HG03378 (cell line): ENCODE measurements around the gene ZNF831.

Experiments used
- ATAC-seq: cut with Tn5 transposase; IDR thresholded peaks from one replicate; pipeline ENCODE4 v1.9.1; 2021; ENCODE audit warnings: mild to moderate bottlenecking, moderate library complexity; ENCODE audit not compliant: unreplicated experiment

The ZNF831 gene

GRCh38 chr20:59246691-59247400 lies 83.2 kb downstream of the ZNF831 start:
- no peak for ATAC-seq

- ATAC-seq = no peak
Measured at GRCh38 chr20:59247731-59248684, 84.4 kb downstream of the ZNF831 start.

DNA sequence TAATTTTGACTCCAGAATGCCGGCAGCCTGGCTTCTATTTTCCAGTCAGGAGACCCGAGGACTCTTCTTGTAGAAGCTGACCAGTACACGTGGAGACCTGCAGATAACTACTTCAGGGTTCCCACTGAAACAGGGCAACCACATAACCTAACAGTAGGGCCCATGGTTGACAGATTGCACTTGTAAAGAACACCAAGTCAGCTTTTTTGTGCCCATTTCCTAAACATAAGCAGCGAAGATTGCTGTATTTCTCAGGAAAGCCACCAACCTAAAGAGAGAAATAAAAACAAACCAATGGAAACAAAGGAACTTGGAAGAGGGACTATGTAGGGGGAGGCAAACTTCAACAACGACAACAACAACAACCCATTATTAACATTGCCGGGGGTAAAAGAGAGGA lies 86.7 kb downstream of the ZNF831 start:
- no peak for ATAC-seq

GRCh38 chr20:59253325-59253724 lies 89.7 kb downstream of the ZNF831 start:
- ATAC-seq = no peak

DNA sequence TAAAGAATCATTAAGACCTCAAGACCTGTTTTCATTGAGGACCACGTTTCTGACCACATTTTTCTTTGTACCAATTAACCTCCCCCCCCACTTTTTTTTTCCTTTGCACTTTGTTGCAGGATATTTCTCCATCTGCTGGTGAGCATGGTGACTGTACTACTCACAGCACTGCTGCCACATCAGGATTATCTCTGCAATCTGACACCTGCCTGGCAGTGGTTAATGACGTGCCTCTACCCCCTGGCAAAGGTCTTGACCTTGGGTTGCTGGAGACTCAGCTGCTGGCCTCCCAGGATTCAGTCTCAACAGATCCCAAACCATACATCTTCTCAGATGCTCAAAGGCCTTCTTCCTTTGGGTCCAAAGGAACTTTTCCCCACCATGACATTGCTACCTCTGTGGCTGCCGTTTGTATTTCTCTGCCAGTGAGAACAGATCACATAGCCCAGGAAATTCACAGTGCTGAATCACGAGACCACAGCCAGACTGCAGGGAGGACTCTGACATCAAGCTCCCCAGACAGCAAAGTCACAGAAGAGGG lies 90.2 kb downstream of the ZNF831 start:
- ATAC-seq = no peak

- no peak for ATAC-seq
Measured at GRCh38 chr20:59255256-59255655, 91.6 kb downstream of the ZNF831 start.

- no peak for ATAC-seq
Measured at GRCh38 chr20:59258221-59258621, 94.6 kb downstream of the ZNF831 start.

DNA sequence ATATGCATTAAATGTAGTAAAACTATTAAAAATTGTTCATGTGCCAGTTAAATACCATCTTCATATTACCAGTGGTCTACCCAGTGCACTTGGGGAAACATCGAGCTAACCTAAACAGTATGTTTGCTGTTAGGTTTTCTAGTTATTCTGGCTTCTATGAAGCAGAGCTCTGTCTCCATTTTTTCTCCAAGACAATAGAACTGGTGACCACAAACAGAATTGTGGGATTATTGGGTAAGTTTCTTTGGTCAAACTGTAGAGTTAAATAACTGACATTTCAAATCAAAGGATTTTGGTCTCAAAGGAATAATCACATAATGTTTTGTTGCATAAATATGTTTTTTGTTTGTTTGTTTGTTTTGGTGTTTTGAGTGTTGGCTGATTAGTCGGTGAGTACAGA lies 96.3 kb downstream of the ZNF831 start:
- no peak for ATAC-seq

GRCh38 chr20:59265298-59265697 lies 101.7 kb downstream of the ZNF831 start:
- no peak for ATAC-seq

GRCh38 chr20:59268870-59269269 lies 105.2 kb downstream of the ZNF831 start:
- no peak for ATAC-seq

GRCh38 chr20:59269411-59270025 lies 105.9 kb downstream of the ZNF831 start:
- no peak for ATAC-seq

GRCh38 chr20:59270380-59270779 lies 106.8 kb downstream of the ZNF831 start:
- no peak for ATAC-seq

- ATAC-seq = no peak
Measured at GRCh38 chr20:59273739-59274357, 110.2 kb downstream of the ZNF831 start.

- no peak for ATAC-seq
Measured at GRCh38 chr20:59276938-59277337, 113.3 kb downstream of the ZNF831 start.

DNA sequence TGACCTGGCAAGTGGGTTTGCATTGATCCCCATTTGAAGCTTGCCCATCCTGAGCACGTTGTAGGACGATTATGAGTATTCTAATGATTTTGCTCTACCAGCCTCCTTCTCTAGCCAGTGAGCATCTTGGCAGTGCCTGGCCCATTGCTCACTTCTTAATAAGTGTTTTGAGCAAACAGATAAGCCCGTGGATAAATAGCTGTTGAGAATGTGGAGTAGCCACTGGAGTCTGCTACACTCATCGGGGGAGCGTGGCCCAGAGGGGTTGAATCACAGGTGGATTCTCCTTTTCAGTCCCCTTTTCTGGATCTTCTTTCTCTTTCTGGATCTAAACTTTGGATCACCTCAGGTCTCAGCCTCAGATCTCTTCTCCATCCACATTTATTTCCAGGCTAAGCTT lies 120.8 kb downstream of the ZNF831 start:
- ATAC-seq = no peak

DNA sequence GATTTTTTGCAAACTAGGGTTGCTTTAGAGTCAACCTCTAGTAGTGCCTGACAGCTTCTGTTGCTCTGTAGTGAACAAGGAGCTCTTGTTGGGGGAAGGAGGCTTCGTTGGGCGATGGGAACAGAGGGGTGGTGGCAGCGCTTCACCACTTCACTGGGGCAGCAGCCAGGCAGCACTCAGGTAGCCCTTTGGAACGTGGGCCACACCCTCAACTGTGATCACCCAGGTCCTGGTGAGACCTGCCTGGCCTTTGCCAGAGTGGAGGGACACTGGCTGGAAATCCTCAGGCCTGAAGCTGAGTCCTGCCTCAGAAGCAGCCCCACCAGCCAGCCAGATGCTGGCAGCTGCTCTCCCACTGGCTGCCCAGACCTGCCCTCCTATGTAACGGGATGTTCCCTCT lies 126.4 kb downstream of the ZNF831 start:
- ATAC-seq = no peak

DNA sequence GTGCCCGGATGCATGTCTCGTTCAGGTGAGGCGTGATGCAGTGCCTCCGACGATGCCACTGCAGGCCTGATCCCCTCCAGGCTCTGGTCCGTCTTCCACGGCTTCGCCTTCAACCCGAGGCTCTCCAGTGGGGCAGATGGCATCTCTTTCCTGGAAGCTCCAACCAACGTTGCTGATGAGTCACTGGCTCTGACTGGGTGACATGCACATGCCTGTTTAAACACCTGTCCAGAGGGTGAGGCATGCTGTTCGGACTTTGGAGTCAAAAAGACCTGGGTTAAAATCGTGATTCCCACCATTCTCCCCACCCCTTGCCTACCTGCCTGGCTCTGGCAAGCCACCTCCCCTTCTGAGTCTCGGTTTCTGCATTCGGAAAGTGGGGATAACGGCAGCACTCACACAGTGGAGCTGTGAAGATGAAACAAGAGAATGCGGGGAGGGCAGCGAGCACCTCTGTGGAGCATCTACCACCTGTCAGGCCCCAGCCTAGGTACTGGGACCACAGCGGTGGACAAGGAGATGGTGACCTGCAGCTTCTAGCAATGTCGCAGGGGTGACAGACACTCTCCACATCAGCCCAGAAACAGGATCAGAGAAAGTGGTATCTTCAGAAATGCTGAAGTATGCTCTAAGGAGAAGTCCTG lies 128.2 kb downstream of the ZNF831 start:
- no peak for ATAC-seq

- ATAC-seq = no peak
Measured at GRCh38 chr20:59295531-59295930, 131.9 kb downstream of the ZNF831 start.

DNA sequence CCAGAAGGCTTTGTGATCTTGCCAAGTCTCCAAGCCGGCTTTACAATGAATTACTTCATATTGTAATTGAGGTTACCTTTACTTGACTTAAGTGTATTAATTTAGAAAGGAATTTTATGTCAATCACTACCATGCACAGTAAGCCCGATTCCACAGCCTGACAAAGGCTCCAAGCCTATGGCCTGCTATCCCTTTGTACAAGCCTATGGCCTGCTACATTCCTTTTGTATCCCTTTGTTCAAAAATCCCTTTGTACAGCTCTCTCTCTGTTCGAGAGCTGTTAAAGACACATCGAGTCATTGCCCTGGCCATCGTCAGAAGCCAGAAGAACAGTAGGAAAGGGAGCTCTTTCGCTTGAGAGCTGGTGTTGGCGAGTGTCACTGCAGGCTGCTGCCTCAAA lies 134.1 kb downstream of the ZNF831 start:
- ATAC-seq = no peak

DNA sequence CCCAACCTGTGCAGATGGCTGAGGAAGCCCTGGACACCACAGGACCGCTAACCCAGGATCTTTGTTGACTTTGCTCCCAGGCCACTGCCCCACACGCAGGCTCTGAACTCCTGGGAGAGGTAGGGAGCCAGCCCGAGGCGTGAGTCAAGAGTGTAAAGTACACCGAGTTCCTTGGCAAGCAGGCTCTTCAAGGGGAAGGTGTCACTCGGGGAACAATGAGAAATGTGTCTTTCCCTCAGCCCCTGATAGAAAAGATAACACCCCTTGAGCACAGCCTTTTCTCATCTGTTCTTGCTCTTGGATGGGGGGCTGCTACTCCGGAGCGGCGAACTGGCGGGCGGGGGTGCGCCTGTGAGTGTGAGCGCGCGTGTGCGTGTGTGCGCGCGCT lies 136.3 kb downstream of the ZNF831 start:
- ATAC-seq = no peak
